Tibial nerve (tissue), 4 donors: Measurements from ENCODE around the gene B3GAT2. TPM values are rescaled to one million over a fixed set of nuclear protein-coding genes. Genes with fewer than 3 reads are reported as not detected.
A peak's percentile ranks its signal among the peaks of the same experiment; 100 is the strongest.

Experiments
- DNase-seq, 2 donors: peaks; one replicate each; pipeline ENCODE4 v3.0.0-alpha.2; 2019; ENCODE audit warnings: low spot score in 2 of 2
- H3K27ac ChIP-seq, 4 donors: fragments of 200-600 bp; sonication (generic) in 3 of 4; one replicate each; pipeline ENCODE4 v1.5.1; 2017 to 2019; ENCODE audit warnings: mild to moderate bottlenecking in 1 of 4
- H3K27me3 ChIP-seq, 2 donors: fragments of 200-600 bp; sonication (generic) in 1 of 2; one replicate each; pipeline versions ENCODE4 v1.5.1 to v1.6.0; 2017 to 2019
- H3K36me3 ChIP-seq, 3 donors: fragments of 200-600 bp; sonication (generic); one replicate each; pipeline ENCODE4 v1.5.1; 2018 to 2019
- H3K4me1 ChIP-seq, 4 donors: fragments of 200-600 bp; sonication (generic) in 3 of 4; one replicate each; pipeline ENCODE4 v1.5.1; 2017 to 2019
- H3K4me3 ChIP-seq, 4 donors: fragments of 200-600 bp; sonication (generic) in 3 of 4; one replicate each; pipeline ENCODE4 v1.5.1; 2017 to 2019; ENCODE audit warnings: mild to moderate bottlenecking in 1 of 4, moderate library complexity in 1 of 4
- H3K9me3 ChIP-seq, 4 donors: fragments of 200-600 bp; sonication (generic) in 3 of 4; one replicate each; pipeline ENCODE4 v1.5.1; 2017 to 2019
- CTCF ChIP-seq, 5 experiments: fragments of 200-600 bp in 3 of 5; fragments of 450-650 bp in 2 of 5; sonication (generic) in 3 of 5; IDR thresholded peaks; one replicate each; pipeline ENCODE4 v1.5.1; 2016 to 2019; ENCODE audit warnings: antibody characterized with exemption in 5 of 5, mild to moderate bottlenecking in 3 of 5, moderate library complexity in 2 of 5
- EP300 ChIP-seq, 2 donors: sonication (generic); formaldehyde crosslinking; IDR thresholded peaks; one replicate each; pipeline ENCODE4 v1.6.1; 2017; ENCODE audit warnings: antibody characterized with exemption in 2 of 2, mild to moderate bottlenecking in 1 of 2
- POLR2A ChIP-seq, 2 donors: fragments of 450-650 bp; IDR thresholded peaks; one replicate each; pipeline ENCODE4 v1.6.1; 2017; ENCODE audit warnings: antibody characterized with exemption in 2 of 2, mild to moderate bottlenecking in 2 of 2, moderate library complexity in 2 of 2
- WGBS, 2 donors: methylation state at CpG; one replicate each; pipeline ENCODE4 v1.1.5; 2018; 5-methylcytosine and 5-hydroxymethylcytosine counted together
- total RNA-seq, 4 donors: library from RNA; depleted of rRNA; stranded (reverse); fragments of >200 nt; gene quantifications; one replicate each; pipeline ENCODE4 v1.1.0, GENCODE V29; 2016

Gene B3GAT2
- under 1 TPM in 1 of 4 donors, not detected in 3; 0.30 TPM for total RNA-seq

GRCh38 chr6:70956451-70957283, at the start of gene B3GAT2:
Gene B3GAT2 (minus strand): TSS chr6:70957060. CDS start chr6:70956429, 631 bp downstream.
- TF ChIP-seq CTCF (IDR thresholded peaks at IDR 0.05) (no peak), POLR2A (IDR thresholded peaks at IDR 0.05) (no peak), EP300 (IDR thresholded peaks at IDR 0.05) (no peak)
- Histone ChIP-seq H3K36me3 (no peaks in the 10 kb centered on the region), H3K9me3 (no peaks in the 10 kb centered on the region), H3K4me1 (peaks cover 0 to 28% (median 20%) of the 10 kb centered on the region in 4 donors), H3K4me3 (peak within 1 kb of the TSS; percentile 23 to 68 (median 50)), H3K27me3 (peaks cover 0 to 46% of the 10 kb centered on the region in 2 donors), H3K27ac (no peak within 1 kb of the TSS)
- whole genome bisulfite sequencing, 2 donors, result 1% methylated on average over 46 to 56 of the region's 83 CpGs
- DNase-seq, result no peak

GRCh38 chr6:70998148-70998547, 41.3 kb upstream of the B3GAT2 start:
- H3K27me3 ChIP-seq, result no peaks in the 10 kb centered on the region
- peaks cover 0 to 5% (median 0%) of the 10 kb centered on the region in 4 donors for H3K9me3 ChIP-seq
- H3K4me3 ChIP-seq, result no peak overlapping the region
- no peaks in the 10 kb centered on the region for H3K4me1 ChIP-seq
- 27 to 46% methylated on average over 4 of the region's 4 CpGs for WGBS, 2 donors
- TF ChIP-seq EP300 (IDR thresholded peaks at IDR 0.05), result no peak
- no peak for TF ChIP-seq CTCF (IDR thresholded peaks at IDR 0.05)
- no peak for TF ChIP-seq POLR2A (IDR thresholded peaks at IDR 0.05)
- no peak overlapping the region for H3K27ac ChIP-seq
- DNase-seq, result no peak
- H3K36me3 ChIP-seq, result no peaks in the 10 kb centered on the region

GRCh38 chr6:70997379-70997778, 40.5 kb upstream of the B3GAT2 start:
- H3K4me3 ChIP-seq, result no peak overlapping the region
- no peaks in the 10 kb centered on the region for H3K4me1 ChIP-seq
- WGBS, 2 donors, result 75 to 80% methylated on average over 3 of the region's 3 CpGs
- no peak for DNase-seq
- TF ChIP-seq POLR2A (IDR thresholded peaks at IDR 0.05), result no peak
- no peak for TF ChIP-seq EP300 (IDR thresholded peaks at IDR 0.05)
- TF ChIP-seq CTCF (IDR thresholded peaks at IDR 0.05), result no peak
- H3K27ac ChIP-seq, result no peak overlapping the region
- H3K27me3 ChIP-seq, result no peaks in the 10 kb centered on the region
- no peaks in the 10 kb centered on the region for H3K9me3 ChIP-seq
- H3K36me3 ChIP-seq, result no peaks in the 10 kb centered on the region

DNA sequence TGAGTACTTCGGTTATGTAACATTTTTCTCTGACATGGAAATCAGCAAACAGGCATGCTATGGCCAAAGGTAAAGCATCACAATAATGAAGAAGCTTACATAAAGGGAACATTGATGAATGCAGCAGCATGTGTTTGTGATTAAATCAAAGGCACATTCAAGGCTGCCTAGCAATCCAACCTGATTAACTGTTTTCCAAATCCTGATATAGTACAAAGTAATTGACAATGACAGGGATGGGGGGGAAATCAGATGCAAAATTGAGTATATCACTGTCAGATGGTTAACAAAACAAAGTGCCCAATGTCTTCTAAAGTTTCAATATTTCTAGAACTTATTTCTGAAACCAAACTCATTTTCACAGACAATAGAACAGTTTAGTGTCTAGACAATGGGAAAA, 39.2 kb upstream of the B3GAT2 start:
- H3K27ac ChIP-seq, result no peak overlapping the region
- WGBS, 2 donors, result 64 to 76% methylated on average over 1 of the region's 1 CpG
- H3K9me3 ChIP-seq, result no peaks in the 10 kb centered on the region
- no peak for TF ChIP-seq POLR2A (IDR thresholded peaks at IDR 0.05)
- no peak for TF ChIP-seq CTCF (IDR thresholded peaks at IDR 0.05)
- TF ChIP-seq EP300 (IDR thresholded peaks at IDR 0.05), result no peak
- H3K36me3 ChIP-seq, result no peaks in the 10 kb centered on the region
- H3K4me3 ChIP-seq, result no peak overlapping the region
- no peaks in the 10 kb centered on the region for H3K27me3 ChIP-seq
- H3K4me1 ChIP-seq, result no peaks in the 10 kb centered on the region
- DNase-seq, result no peak

DNA sequence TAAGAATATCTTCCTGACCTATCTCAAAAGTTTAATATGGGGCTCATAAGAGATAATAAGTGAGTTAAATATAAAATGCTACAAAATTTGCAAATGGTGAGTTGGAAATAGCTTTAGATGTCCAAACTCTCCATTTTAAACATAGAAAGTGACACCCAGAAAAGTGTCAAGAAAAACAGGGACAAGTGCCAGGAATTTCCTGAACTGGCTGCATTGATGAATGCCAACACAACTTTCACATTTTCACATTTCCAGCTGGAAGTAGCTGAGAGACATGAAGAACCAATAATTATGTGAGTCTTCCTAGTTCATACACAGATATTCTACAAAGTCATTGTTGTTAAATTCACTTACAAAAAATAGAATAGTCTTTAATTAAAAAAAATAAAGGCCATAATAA, 38.6 kb upstream of the B3GAT2 start:
- H3K4me3 ChIP-seq, result no peak overlapping the region
- TF ChIP-seq CTCF (IDR thresholded peaks at IDR 0.05), result no peak
- no peak for TF ChIP-seq EP300 (IDR thresholded peaks at IDR 0.05)
- no peak for TF ChIP-seq POLR2A (IDR thresholded peaks at IDR 0.05)
- no peaks in the 10 kb centered on the region for H3K4me1 ChIP-seq
- H3K9me3 ChIP-seq, result no peaks in the 10 kb centered on the region
- H3K36me3 ChIP-seq, result no peaks in the 10 kb centered on the region
- H3K27ac ChIP-seq, result no peak overlapping the region
- no peak for DNase-seq
- H3K27me3 ChIP-seq, result no peaks in the 10 kb centered on the region
